ENCODE measurements around the gene HCFC1R1.

HCFC1R1 gene

GRCh38 chr16:3022684-3023414 lies 893 bp downstream of the HCFC1R1 start:
- CTCF ChIA-PET, result interaction anchor here (0.6 to 1.7 kb wide), 2 partner anchors 13 to 639 kb away, joined by 4 to 6 read pairs; no protein-coding TSS in a partner anchor
- peak overlapping the region; percentile 99 for H3K27ac ChIP-seq
- no peak for DNase-seq (ENCODE audit: low spot score)
- TF ChIP-seq CTCF (conservative IDR thresholded peaks at IDR 0.05; ENCODE audit: low read depth), result no peak
- POLR2A ChIA-PET (ENCODE audit: low non-redundant PET), result interaction anchor here (0.5 to 5.0 kb wide), 3 partner anchors 12 to 40 kb away, joined by 6 to 49 read pairs (median 48); no protein-coding TSS in a partner anchor

GRCh38 chr16:3022208-3022683 lies 1.5 kb downstream of the HCFC1R1 start:
- TF ChIP-seq CTCF (conservative IDR thresholded peaks at IDR 0.05; ENCODE audit: low read depth), result no peak
- ChIA-PET CTCF (interaction anchor here (0.6 to 2.6 kb wide), 4 partner anchors 9 to 19 kb away, joined by 4 to 13 read pairs (median 8); no protein-coding TSS in a partner anchor), POLR2A (ENCODE audit: low non-redundant PET) (interaction anchor here (0.5 to 5.0 kb wide), 5 partner anchors 11 to 40 kb away, joined by 3 to 49 read pairs (median 10); no protein-coding TSS in a partner anchor)
- peak overlapping the region; percentile 99 for H3K27ac ChIP-seq
- DNase-seq (ENCODE audit: low spot score), result peak; percentile 89

GRCh38 chr16:3021449-3022207 lies 2.1 kb downstream of the HCFC1R1 start:
- POLR2A ChIA-PET (ENCODE audit: low non-redundant PET), result interaction anchor here (0.5 to 5.0 kb wide), 10 partner anchors 9 to 574 kb away, joined by 3 to 49 read pairs (median 7); partner anchors contain the start of gene KCTD5
- peak overlapping the region; percentile 99 for H3K27ac ChIP-seq
- DNase-seq (ENCODE audit: low spot score), result peak; percentile 68
- TF ChIP-seq CTCF (conservative IDR thresholded peaks at IDR 0.05; ENCODE audit: low read depth), result peak; percentile 17
- CTCF ChIA-PET, result interaction anchor here (0.6 to 2.6 kb wide), 7 partner anchors 9 to 108 kb away, joined by 3 to 13 read pairs (median 4); no protein-coding TSS in a partner anchor

- peak overlapping the region; percentile 99 for H3K27ac ChIP-seq
- ChIA-PET CTCF (interaction anchor here (0.8 to 2.6 kb wide), 6 partner anchors 9 to 109 kb away, joined by 3 to 13 read pairs (median 5); no protein-coding TSS in a partner anchor), POLR2A (ENCODE audit: low non-redundant PET) (interaction anchor here (0.5 to 5.0 kb wide), 12 partner anchors 10 to 573 kb away, joined by 3 to 49 read pairs (median 6); partner anchors contain the start of gene KCTD5)
- TF ChIP-seq CTCF (conservative IDR thresholded peaks at IDR 0.05; ENCODE audit: low read depth), result no peak
- peak; percentile 91 for DNase-seq (ENCODE audit: low spot score)
Measured at GRCh38 chr16:3020604-3021448, 2.9 kb downstream of the HCFC1R1 start.

GRCh38 chr16:3020247-3020603 lies 3.5 kb downstream of the HCFC1R1 start, which contains the start of gene TNFRSF12A:
Gene TNFRSF12A, plus strand, starts transcription at chr16:3020368. Its CDS starts 30 bp downstream, at chr16:3020398.
- CTCF ChIA-PET, result interaction anchor here (1.3 to 2.6 kb wide), 4 partner anchors 11 to 110 kb away, joined by 3 to 13 read pairs (median 8); no protein-coding TSS in a partner anchor
- DNase-seq (ENCODE audit: low spot score), result peak; percentile 75
- POLR2A ChIA-PET (ENCODE audit: low non-redundant PET), result interaction anchor here (0.6 to 5.0 kb wide), 6 partner anchors 9 to 28 kb away, joined by 3 to 49 read pairs (median 7); no protein-coding TSS in a partner anchor
- H3K27ac ChIP-seq, result peak within 1 kb of the TSS; percentile 99
- TF ChIP-seq CTCF (conservative IDR thresholded peaks at IDR 0.05; ENCODE audit: low read depth), result no peak

All from RWPE1 (cell line).